GM12892 (cell line): Measurements from ENCODE around the gene PM20D1.

Experiments
- POLR2A ChIP-seq: IDR thresholded peaks from 2 replicates; pipeline ENCODE4 v1.6.1; 2011; ENCODE audit warnings: low read depth, low read length, control low read depth
- TAF1 ChIP-seq: IDR thresholded peaks from 2 replicates; pipeline ENCODE4 v1.6.1; 2011; ENCODE audit warnings: low read depth, mild to moderate bottlenecking, control low read depth, low read length, borderline replicate concordance

GRCh38 chr1:205840146-205840923, 9.6 kb downstream of the PM20D1 start:
- TF ChIP-seq POLR2A (no peak), TAF1 (no peak)
